GM19395 (cell line): Measurements from ENCODE around the gene MEGF6.

Experiments used
- ATAC-seq: cut with Tn5 transposase; IDR thresholded peaks from one replicate; pipeline ENCODE4 v1.9.1; 2021; ENCODE audit warnings: mild to moderate bottlenecking, moderate library complexity; ENCODE audit not compliant: unreplicated experiment

MEGF6 gene

DNA sequence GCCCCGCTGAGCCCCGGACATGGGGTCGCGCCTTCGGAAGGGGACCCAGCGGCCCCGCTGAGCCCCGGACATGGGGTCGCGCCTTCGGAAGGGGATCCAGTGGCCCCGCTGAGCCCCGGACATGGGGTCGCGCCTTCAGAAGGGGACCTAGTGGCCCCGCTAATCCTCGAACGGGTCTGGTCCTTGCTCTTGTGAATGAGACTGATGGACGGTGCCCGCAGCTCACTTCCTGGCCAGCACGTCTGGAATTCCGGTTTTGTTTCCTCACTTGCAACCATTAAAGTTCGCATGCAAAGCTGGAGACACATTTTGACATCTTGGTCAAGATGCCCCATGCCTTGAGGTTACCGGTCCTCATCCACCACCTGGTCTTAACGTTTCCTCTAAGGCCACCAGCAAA, 33.0 kb upstream of the MEGF6 start:
- ATAC-seq, result no peak

DNA sequence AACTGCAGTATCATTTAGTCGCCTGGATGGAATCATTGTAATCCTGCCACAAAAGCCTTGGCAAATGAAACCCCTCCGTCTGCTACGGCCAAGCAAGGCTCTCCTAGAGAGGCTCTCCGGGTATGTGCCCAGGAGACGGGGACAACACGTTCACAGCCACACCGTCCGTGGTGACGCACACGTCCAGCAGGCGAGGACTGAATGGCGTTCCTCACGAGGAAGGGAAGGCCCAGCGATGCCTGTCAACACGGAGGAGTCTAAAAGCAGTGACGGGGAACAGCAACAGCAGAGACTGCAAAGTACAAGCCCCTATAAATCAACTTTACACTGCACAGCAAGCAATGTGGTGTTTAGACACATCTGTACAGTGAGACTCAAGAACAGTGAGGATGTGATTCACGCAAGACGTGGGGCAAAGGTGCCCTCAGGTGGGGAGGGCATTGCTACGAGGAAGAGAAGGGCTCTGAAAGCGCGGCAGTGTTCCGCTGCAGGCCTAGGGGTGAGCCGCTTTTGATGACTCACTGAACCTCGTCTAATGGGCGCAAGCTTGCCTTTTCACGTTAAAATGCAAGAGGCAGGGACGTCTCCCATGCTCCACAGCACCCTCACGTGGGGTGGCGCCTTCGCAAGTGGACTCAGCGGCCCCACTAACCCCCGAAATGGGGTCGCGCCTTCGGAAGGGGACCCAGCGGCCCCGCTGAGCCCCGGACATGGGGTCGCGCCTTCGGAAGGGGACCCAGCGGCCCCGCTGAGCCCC, 31.8 kb upstream of the MEGF6 start:
- no peak for ATAC-seq

DNA sequence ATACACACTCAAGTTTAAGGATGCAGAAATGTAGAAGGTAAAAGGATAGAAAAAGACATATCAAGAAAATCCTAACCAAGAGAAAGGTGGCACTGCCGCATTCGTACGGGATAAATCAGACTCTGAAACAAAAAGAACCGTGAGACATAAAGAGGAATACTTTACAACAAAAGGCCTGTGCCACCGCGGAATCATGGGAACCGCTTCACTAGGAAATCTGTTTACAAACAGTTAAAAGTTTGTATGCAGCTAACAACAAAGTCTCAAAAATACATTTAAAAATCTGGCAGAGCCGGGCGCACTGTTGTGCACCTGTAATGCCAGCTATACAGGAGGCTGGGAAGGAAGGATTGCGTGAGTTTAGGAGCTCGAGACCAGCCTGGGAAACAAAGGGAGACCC, 30.5 kb upstream of the MEGF6 start:
- no peak for ATAC-seq

DNA sequence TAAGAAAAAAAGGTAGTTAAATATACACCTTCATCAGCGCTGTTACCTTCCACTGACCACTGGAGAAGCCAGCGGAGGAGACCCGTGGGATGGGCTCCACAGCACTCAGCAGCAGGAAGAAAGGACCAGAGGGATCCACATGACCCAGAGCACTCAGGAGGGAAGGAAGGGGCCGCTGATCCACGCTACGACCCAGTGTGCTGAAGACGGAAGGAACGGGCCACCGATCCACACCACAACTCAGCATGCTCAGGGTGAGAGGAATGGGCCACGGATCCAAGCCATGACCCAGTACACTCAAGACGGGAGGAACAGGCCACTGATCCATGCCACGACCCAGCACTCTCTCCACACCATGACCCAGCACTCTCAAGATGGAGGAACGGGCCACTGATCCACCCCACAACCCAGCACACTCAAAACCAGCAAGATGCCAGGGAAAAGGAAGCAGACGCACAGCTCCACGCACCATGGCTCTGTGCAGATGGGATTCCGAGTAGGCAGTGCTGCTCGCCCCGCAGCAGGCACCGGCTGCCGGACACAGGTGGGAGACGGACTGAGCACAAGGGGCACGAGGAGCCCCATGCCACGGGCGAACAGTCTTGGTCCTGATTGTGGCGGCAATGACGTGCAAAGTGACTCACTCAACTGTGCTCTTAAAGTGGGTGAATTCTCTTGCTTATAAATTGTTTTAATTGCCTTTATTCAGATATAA, 29.9 kb upstream of the MEGF6 start:
- no peak for ATAC-seq

DNA sequence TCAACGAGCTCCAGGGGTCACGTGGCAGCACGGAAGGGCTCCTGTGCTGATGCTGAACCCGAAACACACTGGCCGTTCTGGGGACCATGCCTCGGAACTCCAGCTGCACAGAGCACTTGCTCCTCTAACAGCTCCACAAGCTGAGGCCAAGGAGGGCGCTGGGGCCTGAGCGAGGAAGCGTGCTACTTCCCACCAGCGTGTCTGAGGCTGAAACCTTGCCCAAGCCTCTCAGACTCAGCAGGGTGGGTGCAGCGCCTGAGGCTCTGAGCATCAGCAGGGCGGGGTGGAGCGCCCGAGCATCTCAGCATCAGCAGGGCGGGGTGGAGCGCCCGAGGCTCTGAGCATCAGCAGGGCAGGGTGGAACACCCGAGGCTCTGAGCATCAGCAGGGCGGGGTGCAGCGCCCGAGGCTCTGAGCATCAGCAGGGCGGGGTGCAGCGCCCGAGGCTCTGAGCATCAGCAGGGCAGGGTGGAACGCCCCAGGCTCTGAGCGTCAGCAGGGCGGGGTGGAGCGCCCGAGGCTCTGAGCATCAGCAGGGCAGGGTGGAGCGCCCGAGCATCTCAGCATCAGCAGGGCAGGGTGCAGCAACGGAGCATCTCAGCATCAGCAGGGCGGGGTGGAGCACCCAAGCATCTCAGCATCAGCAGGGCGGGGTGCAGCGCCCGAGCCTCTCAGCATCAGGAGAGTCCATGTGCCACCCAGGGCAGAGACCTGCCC, 29.0 kb upstream of the MEGF6 start:
- no peak for ATAC-seq

DNA sequence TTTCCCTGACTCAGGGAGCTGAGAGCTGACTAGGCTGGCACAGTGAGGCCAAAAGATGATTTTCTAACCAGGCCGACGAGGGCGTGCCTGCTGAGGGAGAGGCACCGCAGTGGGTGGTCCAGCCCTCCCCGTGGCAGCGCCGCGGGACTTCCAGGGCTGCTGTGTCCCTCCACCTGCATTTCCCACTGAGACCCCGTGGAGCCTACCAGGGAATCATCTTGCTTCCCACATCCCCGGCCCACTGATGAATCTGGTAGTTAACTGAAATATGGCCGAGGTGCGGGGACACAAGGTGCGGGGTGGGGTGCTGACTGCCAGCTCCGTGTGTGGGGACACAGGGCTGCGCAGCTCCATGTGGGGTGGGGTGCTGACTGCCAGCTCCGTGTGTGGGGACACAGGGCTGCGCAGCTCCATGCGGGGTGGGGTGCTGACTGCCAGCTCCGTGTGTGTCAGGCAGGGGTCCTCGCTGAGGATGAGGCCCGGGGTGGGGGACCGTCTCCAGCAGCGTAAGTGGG, 28.1 kb upstream of the MEGF6 start:
- ATAC-seq, result no peak

DNA sequence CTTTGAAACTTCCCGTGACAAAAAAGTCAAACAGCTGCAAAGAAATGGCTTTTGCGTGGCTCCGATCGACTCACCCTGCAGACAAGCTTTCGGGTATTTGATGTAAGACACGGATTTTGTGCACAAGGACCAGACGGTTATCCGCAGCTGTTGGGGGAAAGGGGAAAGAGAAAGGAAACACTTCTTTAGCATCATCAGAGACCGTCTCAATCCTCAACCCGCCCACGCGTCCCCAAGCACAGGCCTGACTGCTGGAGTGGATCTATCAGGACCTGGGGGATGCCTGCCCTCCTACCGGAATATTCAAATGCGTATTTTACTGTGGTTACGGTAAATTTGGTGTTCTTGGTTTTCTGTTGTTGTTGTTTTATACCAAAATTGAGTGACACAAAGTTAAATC, 27.4 kb upstream of the MEGF6 start:
- ATAC-seq, result no peak

DNA sequence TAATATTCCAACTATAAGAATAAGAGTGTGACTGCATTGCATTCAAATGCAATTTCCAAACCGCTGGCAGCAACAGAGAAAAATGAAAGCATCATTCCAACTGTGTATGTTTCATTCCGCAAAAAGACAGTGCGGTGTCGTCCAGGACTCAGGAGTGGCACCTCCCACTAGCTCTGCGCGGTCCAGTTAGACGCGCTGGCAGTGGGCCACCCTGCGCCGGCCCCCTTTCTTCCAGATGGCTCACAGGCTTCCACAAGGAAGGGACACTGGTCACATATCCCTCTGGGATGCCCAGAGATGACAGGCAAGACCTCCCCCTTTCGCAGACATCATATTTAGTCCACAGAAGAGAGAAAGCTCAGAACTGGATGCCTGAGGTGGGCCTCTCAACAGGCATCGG, 26.7 kb upstream of the MEGF6 start:
- ATAC-seq, result no peak

DNA sequence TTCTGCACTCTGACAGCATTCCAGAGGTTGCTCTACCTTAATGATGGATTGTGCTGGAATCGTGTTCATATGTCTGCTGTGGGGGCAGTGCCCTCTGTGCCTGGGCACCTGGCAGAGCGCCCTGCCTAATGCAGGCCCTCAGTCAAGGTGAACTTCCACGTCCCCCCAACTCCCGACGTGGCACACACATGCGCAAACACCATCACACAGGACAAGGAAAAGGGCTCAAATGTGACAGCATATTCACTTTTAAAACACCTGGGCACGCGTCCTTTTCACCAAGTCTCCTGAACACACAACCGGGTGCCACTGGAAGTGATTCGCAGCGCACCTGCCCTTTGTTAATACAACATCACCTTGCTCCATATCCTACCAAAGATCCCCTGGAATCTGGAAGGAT, 25.2 kb upstream of the MEGF6 start:
- no peak for ATAC-seq

DNA sequence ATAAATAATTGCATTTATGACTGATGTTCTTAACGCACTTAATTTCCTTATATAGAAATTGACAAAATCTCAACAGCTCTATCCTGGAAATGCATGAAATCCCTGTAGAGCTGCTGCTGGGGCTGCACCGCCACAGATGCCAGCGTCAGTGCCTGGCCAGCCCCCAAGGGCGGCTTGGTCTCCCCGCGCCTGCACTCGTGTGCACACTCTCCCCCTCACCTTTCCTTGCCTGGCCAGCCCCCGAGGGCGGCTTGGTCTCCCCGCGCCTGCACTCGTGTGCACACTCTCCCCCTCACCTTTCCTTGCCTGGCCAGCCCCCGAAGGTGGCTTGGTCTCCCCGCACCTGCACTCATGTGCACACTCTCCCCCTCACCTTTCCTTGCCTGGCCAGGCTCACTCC, 24.8 kb upstream of the MEGF6 start:
- no peak for ATAC-seq

DNA sequence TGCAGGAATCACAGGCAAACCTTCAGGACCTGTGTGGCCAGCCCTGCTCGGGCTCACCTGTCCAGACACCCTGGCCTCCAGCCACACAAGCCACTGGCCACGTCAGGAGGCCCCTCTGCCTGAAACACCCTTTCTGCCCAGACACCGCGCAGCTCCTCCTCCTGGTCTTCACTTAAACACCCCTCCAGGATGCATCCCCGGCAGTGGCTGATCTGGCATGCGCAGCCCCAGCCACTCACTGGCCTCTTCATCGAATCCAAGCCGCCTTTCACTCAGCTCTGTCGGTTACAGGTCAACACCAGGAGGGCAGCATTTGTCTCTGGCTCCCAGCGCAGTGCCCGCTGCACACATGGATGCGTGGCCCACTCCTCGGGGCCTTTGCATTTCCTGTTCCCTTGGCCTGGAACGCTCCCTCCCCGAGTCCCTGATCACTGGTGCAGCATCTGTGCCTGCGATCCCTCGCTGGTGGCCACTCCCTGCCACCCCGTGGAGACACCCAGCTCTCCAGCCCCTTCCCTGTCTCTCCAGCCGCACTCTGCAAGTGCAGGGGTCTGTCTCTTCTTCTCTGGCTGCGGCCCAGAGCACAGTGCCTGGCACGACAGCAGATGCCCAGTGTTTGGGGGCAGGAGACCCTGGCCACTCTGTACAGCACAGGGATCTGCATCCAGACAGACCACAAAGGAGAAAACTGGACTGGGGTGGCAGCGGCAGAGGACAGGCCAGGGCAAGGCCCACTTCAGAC, 22.9 kb upstream of the MEGF6 start:
- ATAC-seq, result no peak

DNA sequence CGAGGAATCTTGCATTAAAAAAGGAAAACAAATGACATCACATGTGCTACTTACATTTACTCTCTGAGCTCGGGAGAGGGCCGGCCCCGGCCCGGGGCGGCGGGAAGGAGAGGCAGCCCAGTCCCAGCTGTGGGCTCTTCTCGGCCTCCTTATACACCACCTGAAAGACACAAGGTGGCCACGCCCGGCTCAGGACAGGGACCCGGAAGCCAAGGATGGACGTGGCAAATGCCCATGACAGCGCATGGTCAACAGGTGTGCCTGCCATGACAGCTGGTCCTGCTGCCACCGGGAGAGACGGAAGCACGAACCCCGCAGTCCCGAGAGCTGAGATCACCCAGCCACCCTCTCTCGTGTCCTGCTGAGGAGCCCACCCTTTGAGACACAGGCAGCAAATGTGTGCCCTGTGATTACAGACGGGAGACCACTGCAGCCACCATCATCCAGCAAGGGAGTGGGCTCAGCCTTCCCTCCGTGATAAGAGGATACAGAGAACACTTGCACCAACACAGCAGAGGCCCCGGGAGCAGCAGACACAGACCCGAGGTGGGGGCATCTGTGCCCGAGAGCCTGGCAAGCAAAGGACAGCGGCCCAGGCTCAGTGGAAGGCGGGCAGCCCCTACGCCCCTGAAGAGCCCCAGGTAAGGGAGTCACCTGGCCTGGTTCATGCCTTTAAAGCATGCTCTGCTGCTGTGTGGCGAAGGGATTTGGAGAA, 22.2 kb upstream of the MEGF6 start:
- no peak for ATAC-seq

DNA sequence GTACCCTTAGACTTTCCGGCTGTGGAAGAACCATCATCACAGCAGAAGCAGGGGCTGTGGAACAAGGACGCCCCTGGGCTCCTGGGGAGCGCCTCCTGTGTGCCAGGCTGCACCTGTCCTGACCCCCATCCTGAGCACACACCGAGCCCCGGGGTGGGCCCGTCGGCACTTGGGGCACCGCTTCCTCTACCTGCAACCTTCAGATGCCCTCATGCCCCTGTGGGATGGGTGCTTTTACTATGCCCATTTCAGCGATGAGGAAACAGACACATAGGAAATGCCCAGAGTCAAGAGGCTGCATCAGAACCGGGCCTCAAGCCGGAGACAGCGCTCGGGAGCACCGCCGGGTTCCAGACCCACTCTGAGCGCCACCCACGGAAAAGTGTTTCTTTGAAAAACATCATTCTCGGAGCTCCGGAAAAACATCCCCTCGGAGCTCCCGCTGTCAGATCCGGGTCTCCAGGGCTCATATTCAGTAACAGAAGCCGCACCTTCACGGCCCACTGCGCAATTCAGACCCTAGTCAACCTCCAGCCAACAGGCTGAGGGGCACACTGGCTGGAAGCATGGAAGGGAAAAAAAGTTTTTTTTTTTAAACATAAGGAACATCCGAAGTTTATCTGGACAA, 21.5 kb upstream of the MEGF6 start:
- ATAC-seq, result no peak

DNA sequence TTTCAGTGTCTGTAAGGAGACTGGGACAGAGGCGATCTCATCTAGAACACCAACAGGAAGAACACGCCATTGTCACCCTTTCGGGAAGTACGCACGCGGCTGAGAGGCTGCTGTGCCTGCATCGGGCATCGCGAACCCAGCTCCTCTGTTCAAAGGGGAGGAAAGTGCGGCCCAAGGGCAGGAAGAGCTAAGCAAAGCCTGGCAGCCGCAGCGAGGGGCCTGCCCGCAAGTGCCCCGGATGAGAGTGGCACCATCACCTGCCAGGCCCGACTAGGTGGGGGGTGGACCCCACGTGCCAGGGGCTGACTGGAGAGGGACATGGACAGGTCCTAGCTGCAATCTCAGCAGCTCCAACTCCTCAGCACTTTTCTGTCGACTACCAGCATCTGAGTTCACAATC, 21.0 kb upstream of the MEGF6 start:
- no peak for ATAC-seq

DNA sequence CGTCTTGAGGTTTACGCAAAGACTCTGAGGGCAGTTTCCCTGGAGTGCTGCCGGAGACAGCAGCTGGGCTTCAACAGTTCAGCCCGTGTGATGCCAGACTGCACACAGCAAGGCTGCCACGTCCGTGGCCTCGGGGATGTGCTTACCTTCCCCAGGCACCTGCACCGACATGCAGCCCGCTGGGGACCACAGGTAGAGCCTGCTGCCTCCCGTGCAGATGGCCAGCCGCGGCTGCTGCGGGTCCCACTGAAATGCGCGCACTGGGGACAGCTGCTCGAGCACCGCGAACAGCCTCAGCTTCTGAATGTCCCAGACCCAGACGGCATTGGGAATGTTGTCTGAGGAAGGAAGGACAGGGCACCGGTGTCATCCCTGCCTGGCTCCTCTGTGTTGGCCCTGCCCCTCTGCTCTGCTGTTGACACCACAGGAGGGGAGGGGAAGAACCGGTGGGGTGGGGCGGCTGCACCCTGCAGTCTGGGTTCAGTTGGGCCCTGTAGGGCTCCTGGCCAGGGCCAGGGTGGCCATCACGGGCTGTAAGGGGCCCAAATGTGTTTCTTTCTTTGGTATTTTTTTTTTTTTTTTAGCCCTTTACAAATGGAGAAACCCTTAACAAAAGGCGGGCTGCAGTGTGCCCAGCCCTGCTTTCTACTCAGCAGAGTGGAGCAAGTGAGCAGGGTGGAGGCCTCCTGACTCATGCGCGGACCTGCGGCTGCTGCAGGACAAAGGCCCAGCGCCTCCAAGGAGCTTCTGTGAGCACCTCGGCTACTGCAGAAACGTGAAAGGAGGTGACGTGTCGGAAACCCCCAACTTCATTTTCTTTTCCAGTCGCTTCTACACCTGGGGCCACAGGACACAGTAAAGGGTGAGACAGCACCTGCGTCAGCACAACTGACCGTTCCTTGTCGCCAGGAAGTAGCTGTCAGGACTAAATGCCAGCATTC, 20.3 kb upstream of the MEGF6 start:
- no peak for ATAC-seq

DNA sequence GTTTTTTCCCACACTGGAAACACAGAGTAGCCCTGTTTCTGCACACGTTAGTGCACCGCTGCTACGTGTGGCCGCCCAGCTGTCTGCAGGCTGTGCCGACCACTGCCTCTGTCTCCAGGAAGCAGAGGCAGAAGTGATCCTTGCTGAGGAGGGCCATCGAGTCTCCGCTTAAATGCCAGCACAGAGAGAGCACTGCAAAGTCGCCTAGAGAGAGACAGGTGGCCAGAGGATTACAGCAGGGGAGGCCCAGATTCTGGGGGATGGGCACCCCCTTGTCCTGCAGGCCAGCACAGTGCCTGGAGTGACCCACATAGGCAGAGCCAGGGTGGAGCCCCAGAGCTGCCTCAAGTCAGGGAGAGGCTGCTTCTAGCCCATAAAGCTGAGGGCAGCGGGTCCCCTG, 19.6 kb upstream of the MEGF6 start:
- no peak for ATAC-seq

DNA sequence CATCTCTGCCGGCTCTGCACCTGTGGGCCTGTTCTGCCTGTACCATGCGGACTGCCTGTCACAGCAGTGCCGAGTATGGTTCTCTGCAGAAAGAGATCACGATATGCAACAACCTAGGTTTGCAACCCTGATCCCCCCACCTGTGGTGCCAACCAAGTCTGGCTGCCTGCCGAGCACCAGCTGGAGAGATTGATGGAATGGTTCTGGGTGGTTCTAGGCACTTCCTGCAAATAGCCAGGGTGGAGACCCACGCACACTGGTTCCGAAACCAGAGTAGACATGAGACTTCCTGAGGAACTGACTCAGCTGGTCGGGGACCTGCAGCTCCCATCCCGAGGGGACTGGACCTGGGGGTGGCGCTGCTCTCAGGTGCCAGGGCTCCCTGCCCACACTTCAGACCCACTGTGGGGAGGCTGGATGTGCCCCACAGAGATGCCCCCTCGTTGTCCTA, 18.9 kb upstream of the MEGF6 start:
- no peak for ATAC-seq

DNA sequence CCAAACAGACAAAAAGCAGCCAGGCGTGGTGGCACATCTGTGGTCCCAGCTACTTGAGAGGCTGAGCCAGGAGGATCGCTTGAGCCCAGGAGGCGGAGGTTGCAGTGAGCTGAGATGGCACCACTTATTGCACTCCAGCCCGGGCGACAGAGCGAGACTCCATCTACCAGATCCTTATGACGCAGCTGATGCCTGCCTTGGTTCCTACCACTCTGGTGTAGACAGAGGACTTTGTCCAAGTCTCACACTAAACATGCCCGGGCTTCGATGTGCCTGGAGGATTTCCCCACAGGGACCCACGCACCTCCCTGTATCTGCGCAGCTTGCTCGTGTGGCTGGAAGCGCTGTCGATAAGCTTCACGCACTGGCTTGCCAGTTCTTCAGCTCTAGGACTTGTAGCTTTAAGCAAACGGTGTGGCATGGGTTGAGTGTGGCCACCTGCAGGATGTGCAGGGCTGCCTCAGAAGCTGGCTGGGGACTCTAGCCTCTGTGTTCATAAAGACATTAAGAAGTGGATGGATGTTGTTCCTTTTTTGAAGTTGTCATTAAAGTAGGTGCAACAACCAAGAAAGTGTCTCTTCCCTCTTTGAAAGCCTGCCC, 18.4 kb upstream of the MEGF6 start:
- no peak for ATAC-seq
